WTC11 (cell line): ENCODE results near the gene LIMS2. TPM values are rescaled to one million over a fixed set of nuclear protein-coding genes. Genes with fewer than 3 reads are reported as not detected.

Experiments used
- ATAC-seq: fragments of 200-7000 bp; cut with Tn5 transposase; 2 replicates; pipeline ENCODE4 v1.10.0; 2021; ENCODE audit warnings: mild to moderate bottlenecking, moderate library complexity
- CTCF ChIA-PET: fragments of 300-600 bp; sonication (Branson Sonifier 250); formaldehyde crosslinking; loops from one replicate; lab custom pipeline; 2021; ENCODE audit warnings: antibody characterized with exemption; lab: Charles Lee
- POLR2A ChIA-PET: fragments of 350-600 bp; sonication (Branson Sonifier 250); formaldehyde crosslinking; loops from one replicate; lab custom pipeline; 2021; ENCODE audit warnings: antibody characterized with exemption; lab: Charles Lee
- DNase-seq: peaks from one replicate; pipeline ENCODE4 v3.0.0; 2021; ENCODE audit warnings: low spot score
- H3K27ac Mint-ChIP-seq: 2 replicates; pipeline ENCODE4 v1.8.0; 2021; ENCODE audit warnings: mixed read lengths
- H3K27me3 Mint-ChIP-seq: 2 replicates; pipeline ENCODE4 v1.8.0; 2021; ENCODE audit warnings: low read depth, mild to moderate bottlenecking, moderate library complexity, mixed read lengths
- H3K36me3 Mint-ChIP-seq: 2 replicates; pipeline ENCODE4 v1.8.0; 2021; ENCODE audit warnings: mixed read lengths
- H3K4me1 Mint-ChIP-seq: 2 replicates; pipeline ENCODE4 v1.8.0; 2022; ENCODE audit warnings: mixed read lengths
- H3K4me3 Mint-ChIP-seq: 2 replicates; pipeline ENCODE4 v1.8.0; 2021; ENCODE audit warnings: mild to moderate bottlenecking, moderate library complexity, mixed read lengths
- H3K9me3 Mint-ChIP-seq: 2 replicates; pipeline ENCODE4 v1.8.0; 2021; ENCODE audit warnings: mixed read lengths
- ATF1 ChIP-seq: sonication (generic); formaldehyde crosslinking; IDR thresholded peaks from 2 replicates; pipeline ENCODE4 v1.8.1; 2023; ENCODE audit warnings: mild to moderate bottlenecking, moderate library complexity, missing genetic modification reagents
- ELF4 ChIP-seq: sonication (generic); formaldehyde crosslinking; IDR thresholded peaks from 2 replicates; pipeline ENCODE4 v1.8.1; 2022; ENCODE audit warnings: low read depth, mild to moderate bottlenecking, moderate library complexity, missing genetic modification reagents
- ESRRA ChIP-seq: sonication (generic); formaldehyde crosslinking; IDR thresholded peaks from 2 replicates; pipeline ENCODE4 v1.8.1; 2022; ENCODE audit warnings: mild to moderate bottlenecking, missing genetic modification reagents, borderline replicate concordance
- JUN ChIP-seq: sonication (generic); formaldehyde crosslinking; IDR thresholded peaks from 2 replicates; pipeline ENCODE4 v1.8.0; 2023; ENCODE audit warnings: mild to moderate bottlenecking, missing genetic modification reagents
- NFE2L1 ChIP-seq: sonication (generic); formaldehyde crosslinking; IDR thresholded peaks from 2 replicates; pipeline ENCODE4 v1.8.1; 2023; ENCODE audit warnings: missing genetic modification reagents
- NFYB ChIP-seq: sonication (generic); formaldehyde crosslinking; conservative IDR thresholded peaks from 2 replicates; pipeline ENCODE4 v1.8.0; 2022; ENCODE audit warnings: low read depth, missing genetic modification reagents
- SMAD3 ChIP-seq: sonication (generic); formaldehyde crosslinking; IDR thresholded peaks from 2 replicates; pipeline ENCODE4 v1.8.0; 2022; ENCODE audit warnings: missing genetic modification reagents, mild to moderate bottlenecking, borderline replicate concordance
- SOX15 ChIP-seq: fragments of 250-450 bp; sonication (Bioruptor Pico); IDR thresholded peaks from 2 replicates; pipeline ENCODE4 v1.9.0; 2021; ENCODE audit warnings: mild to moderate bottlenecking
- TEAD1 ChIP-seq: sonication (generic); formaldehyde crosslinking; IDR thresholded peaks from 2 replicates; pipeline ENCODE4 v1.8.0; 2022; ENCODE audit warnings: mild to moderate bottlenecking, missing genetic modification reagents
- TEAD4 ChIP-seq: sonication (generic); formaldehyde crosslinking; IDR thresholded peaks from 2 replicates; pipeline ENCODE4 v1.8.0; 2022; ENCODE audit warnings: mild to moderate bottlenecking, missing genetic modification reagents
- ZBTB21 ChIP-seq: sonication (generic); formaldehyde crosslinking; IDR thresholded peaks from 2 replicates; pipeline ENCODE4 v1.8.1; 2023; ENCODE audit warnings: mild to moderate bottlenecking, missing genetic modification reagents, borderline replicate concordance
- ZNF138 ChIP-seq: sonication (generic); formaldehyde crosslinking; conservative IDR thresholded peaks from 2 replicates; pipeline ENCODE4 v1.8.1; 2022; ENCODE audit warnings: mild to moderate bottlenecking, moderate library complexity, missing genetic modification reagents
- ZNF423 ChIP-seq: fragments of 250-450 bp; sonication (Bioruptor Pico); IDR thresholded peaks from 2 replicates; pipeline ENCODE4 v2.1.2; 2022; ENCODE audit warnings: mild to moderate bottlenecking, moderate library complexity
- ZNF671 ChIP-seq: fragments of 250-450 bp; sonication (Bioruptor Pico); IDR thresholded peaks from 2 replicates; pipeline ENCODE4 v1.8.0; 2021; ENCODE audit warnings: mild to moderate bottlenecking
- total RNA-seq: library from RNA; stranded (reverse); gene quantifications from 3 replicates; pipeline ENCODE4 v1.2.3, GENCODE V29; 2021
- TF ChIP-seq, protein P1 (sequence below): sonication (generic); formaldehyde crosslinking; IDR thresholded peaks from 2 replicates; pipeline ENCODE4 v1.8.1; 2022; ENCODE audit warnings: low read depth, mild to moderate bottlenecking, moderate library complexity, missing genetic modification reagents, borderline replicate concordance
- TF ChIP-seq, protein P2 (sequence below): sonication (generic); formaldehyde crosslinking; IDR thresholded peaks from 2 replicates; pipeline ENCODE4 v1.8.0; 2022; ENCODE audit warnings: mild to moderate bottlenecking, missing genetic modification reagents
- TF ChIP-seq, protein P3 (sequence below): fragments of 200-600 bp; IDR thresholded peaks from 2 replicates; pipeline ENCODE4 v1.8.0; 2022; ENCODE audit warnings: antibody characterized with exemption
- TF ChIP-seq, protein P4 (sequence below): fragments of 250-450 bp; sonication (Bioruptor Pico); conservative IDR thresholded peaks from 2 replicates; pipeline ENCODE4 v1.9.0; 2021; ENCODE audit warnings: mild to moderate bottlenecking
- TF ChIP-seq, protein P5 (sequence below): sonication (generic); formaldehyde crosslinking; IDR thresholded peaks from 2 replicates; pipeline ENCODE4 v1.8.1; 2023; ENCODE audit warnings: mild to moderate bottlenecking, missing genetic modification reagents
- TF ChIP-seq, protein P6 (sequence below): sonication (generic); formaldehyde crosslinking; IDR thresholded peaks from 2 replicates; pipeline ENCODE4 v1.8.1; 2023; ENCODE audit warnings: mild to moderate bottlenecking, missing genetic modification reagents
- TF ChIP-seq, protein P7 (sequence below): sonication (generic); formaldehyde crosslinking; IDR thresholded peaks from 2 replicates; pipeline ENCODE4 v1.8.1; 2022; ENCODE audit warnings: low read depth, missing genetic modification reagents, borderline replicate concordance

Gene LIMS2
- total RNA-seq, 1 experiment from 2014 or later, result 2.4 TPM

DNA sequence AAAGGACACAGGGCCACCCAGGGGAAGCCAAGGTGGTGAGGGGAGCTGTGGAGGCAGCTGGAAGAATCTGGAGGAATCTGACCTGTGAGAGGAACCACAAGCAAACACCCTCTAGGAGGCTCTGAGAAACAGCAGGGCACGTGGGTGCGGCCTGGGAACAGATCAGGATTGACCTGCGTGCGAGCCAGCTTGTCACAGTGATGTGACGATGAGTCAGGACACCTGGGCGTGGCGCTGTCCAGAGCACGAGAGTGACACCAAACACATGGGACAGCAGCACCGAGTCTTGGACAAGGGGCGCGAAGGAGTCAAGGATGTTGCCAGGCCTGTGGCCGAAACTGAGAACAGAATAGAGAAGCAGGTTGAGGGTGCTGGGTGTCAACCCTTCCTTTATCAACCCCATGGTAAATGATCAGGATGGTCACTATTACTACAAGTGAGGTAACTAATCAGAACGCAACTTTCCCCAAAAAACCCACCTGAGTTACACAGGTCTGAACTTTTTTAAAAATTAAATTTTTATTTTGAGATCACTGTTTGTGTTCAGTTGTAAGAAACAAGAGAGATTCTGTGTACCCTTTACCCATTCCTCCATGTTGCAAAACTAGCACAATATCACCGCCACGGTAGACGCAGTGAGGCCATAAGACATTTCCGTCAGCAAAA, 25.3 kb upstream of the LIMS2 start (continued):
- no peak for TF ChIP-seq ZNF138 (CRISPR knock-in tag)
- TF ChIP-seq TEAD1 (CRISPR knock-in tag), result peak; percentile 43; the same call in 1 of the 2 replicates
- TF ChIP-seq, protein P1, sequence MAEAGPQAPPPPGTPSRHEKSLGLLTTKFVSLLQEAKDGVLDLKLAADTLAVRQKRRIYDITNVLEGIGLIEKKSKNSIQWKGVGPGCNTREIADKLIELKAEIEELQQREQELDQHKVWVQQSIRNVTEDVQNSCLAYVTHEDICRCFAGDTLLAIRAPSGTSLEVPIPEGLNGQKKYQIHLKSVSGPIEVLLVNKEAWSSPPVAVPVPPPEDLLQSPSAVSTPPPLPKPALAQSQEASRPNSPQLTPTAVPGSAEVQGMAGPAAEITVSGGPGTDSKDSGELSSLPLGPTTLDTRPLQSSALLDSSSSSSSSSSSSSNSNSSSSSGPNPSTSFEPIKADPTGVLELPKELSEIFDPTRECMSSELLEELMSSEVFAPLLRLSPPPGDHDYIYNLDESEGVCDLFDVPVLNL (CRISPR knock-in tag), result no peak
- TF ChIP-seq, protein P2, sequence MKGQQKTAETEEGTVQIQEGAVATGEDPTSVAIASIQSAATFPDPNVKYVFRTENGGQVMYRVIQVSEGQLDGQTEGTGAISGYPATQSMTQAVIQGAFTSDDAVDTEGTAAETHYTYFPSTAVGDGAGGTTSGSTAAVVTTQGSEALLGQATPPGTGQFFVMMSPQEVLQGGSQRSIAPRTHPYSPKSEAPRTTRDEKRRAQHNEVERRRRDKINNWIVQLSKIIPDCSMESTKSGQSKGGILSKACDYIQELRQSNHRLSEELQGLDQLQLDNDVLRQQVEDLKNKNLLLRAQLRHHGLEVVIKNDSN (CRISPR knock-in tag), result peak; percentile 47
- no peak for TF ChIP-seq SOX15 (CRISPR knock-in tag)
- no peak for TF ChIP-seq ZBTB21 (CRISPR knock-in tag)
- TF ChIP-seq NFE2L1 (CRISPR knock-in tag), result no peak
- TF ChIP-seq, protein P3, sequence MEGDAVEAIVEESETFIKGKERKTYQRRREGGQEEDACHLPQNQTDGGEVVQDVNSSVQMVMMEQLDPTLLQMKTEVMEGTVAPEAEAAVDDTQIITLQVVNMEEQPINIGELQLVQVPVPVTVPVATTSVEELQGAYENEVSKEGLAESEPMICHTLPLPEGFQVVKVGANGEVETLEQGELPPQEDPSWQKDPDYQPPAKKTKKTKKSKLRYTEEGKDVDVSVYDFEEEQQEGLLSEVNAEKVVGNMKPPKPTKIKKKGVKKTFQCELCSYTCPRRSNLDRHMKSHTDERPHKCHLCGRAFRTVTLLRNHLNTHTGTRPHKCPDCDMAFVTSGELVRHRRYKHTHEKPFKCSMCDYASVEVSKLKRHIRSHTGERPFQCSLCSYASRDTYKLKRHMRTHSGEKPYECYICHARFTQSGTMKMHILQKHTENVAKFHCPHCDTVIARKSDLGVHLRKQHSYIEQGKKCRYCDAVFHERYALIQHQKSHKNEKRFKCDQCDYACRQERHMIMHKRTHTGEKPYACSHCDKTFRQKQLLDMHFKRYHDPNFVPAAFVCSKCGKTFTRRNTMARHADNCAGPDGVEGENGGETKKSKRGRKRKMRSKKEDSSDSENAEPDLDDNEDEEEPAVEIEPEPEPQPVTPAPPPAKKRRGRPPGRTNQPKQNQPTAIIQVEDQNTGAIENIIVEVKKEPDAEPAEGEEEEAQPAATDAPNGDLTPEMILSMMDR, result no peak
- TF ChIP-seq NFYB (CRISPR knock-in tag), result no peak
- TF ChIP-seq SMAD3 (CRISPR knock-in tag), result peak; percentile 32; the same call in 1 of the 2 replicates
- no peak for TF ChIP-seq ELF4 (CRISPR knock-in tag)
- no peak for TF ChIP-seq TEAD4
- TF ChIP-seq ZNF671 (CRISPR knock-in tag), result no peak
- TF ChIP-seq, protein P4, sequence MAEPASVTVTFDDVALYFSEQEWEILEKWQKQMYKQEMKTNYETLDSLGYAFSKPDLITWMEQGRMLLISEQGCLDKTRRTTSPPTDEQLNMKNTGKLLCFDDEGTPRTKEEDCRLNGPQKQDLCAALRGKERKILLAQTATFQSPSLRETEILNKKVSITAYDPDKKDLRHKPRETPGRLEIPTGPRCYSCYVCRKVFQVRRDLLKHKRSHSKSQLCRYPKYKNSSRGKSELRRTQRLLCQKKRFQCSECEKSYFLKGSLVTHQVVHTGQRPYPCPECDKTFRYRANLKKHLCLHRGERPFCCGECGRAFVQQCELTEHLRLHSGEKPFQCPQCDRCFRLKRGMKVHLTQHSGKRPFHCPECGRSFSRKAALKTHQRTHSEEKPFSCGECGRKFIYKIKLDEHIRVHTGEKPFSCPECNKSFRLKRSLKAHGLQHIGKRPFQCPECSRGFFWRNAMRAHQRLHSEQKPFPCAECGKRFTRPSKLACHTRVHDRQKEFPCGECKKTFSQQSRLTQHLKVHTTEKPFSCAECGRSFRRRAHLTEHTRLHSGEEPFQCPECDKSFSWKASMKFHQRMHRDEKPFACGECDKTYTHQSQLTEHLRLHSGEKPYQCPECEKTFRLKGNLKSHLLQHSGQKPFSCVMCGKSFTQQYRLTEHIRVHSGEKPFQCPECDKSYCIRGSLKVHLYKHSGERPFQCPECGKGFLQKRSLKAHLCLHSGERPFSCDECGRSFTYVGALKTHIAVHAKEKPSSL (CRISPR knock-in tag), result no peak

DNA sequence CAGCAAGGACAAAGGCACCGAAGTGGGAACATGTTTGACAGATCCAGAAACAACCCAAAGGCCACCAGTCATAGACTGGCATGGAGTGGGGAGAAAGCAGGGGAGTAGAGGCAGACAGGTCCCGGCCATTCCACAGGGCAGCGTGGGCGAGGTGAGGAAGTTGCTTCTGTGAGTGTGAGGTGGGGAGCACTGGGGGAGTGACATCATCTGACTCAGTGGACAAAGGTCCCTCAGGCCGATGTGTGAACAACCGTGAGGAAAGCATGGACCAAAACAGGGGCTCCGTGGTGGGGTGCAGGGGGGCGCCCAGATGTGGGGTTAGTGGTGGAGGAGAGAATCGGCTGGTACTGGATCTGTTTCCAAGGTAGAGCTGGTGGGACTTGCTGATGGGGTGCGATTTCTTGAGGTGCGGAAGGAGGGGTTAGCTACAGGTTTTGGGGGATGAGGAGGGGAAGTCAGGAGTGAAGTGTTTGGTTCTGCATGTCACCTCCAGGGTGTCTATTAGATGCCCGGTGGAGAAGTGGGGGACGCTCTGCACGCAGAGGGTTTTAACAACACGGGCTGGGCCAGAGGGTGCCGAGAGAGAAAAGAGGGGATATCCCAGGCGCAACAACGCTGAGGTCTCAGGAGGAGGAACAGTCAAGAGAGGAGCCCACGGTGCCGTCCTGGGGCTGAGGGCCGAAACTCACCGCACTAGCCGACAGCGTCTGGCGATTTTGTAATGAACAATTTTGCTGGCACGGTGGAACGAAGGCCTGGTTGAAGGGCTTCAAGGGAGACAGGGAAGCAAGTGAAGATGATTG, 23.4 kb upstream of the LIMS2 start:
- Mint-ChIP-seq H3K27ac (no peak overlapping the region), H3K4me3 (no peak overlapping the region), H3K27me3 (peaks cover 44% of the 10 kb centered on the region), H3K36me3 (no peaks in the 10 kb centered on the region; the same call in none of the 2 replicates), H3K9me3 (no peaks in the 10 kb centered on the region), H3K4me1 (peaks cover 26% of the 10 kb centered on the region)
- TF ChIP-seq, protein P5, sequence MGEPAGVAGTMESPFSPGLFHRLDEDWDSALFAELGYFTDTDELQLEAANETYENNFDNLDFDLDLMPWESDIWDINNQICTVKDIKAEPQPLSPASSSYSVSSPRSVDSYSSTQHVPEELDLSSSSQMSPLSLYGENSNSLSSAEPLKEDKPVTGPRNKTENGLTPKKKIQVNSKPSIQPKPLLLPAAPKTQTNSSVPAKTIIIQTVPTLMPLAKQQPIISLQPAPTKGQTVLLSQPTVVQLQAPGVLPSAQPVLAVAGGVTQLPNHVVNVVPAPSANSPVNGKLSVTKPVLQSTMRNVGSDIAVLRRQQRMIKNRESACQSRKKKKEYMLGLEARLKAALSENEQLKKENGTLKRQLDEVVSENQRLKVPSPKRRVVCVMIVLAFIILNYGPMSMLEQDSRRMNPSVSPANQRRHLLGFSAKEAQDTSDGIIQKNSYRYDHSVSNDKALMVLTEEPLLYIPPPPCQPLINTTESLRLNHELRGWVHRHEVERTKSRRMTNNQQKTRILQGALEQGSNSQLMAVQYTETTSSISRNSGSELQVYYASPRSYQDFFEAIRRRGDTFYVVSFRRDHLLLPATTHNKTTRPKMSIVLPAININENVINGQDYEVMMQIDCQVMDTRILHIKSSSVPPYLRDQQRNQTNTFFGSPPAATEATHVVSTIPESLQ, result no peak
- TF ChIP-seq, protein P3, result no peak
- TF ChIP-seq, protein P6, sequence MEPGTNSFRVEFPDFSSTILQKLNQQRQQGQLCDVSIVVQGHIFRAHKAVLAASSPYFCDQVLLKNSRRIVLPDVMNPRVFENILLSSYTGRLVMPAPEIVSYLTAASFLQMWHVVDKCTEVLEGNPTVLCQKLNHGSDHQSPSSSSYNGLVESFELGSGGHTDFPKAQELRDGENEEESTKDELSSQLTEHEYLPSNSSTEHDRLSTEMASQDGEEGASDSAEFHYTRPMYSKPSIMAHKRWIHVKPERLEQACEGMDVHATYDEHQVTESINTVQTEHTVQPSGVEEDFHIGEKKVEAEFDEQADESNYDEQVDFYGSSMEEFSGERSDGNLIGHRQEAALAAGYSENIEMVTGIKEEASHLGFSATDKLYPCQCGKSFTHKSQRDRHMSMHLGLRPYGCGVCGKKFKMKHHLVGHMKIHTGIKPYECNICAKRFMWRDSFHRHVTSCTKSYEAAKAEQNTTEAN, result no peak
- no peak for TF ChIP-seq JUN (CRISPR knock-in tag)
- TF ChIP-seq, protein P7, sequence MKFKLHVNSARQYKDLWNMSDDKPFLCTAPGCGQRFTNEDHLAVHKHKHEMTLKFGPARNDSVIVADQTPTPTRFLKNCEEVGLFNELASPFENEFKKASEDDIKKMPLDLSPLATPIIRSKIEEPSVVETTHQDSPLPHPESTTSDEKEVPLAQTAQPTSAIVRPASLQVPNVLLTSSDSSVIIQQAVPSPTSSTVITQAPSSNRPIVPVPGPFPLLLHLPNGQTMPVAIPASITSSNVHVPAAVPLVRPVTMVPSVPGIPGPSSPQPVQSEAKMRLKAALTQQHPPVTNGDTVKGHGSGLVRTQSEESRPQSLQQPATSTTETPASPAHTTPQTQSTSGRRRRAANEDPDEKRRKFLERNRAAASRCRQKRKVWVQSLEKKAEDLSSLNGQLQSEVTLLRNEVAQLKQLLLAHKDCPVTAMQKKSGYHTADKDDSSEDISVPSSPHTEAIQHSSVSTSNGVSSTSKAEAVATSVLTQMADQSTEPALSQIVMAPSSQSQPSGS (CRISPR knock-in tag), result no peak
- no peak for TF ChIP-seq ZNF423 (CRISPR knock-in tag)
- TF ChIP-seq ESRRA (CRISPR knock-in tag), result no peak
- TF ChIP-seq ATF1, result no peak
- ATAC-seq, result no peak
- POLR2A ChIA-PET, result no interaction called here
- CTCF ChIA-PET, result interaction anchor here (0.6 to 4.7 kb wide), 3 partner anchors 23 to 107 kb away, joined by 3 to 35 read pairs (median 8); partner anchors contain the start of gene LIMS2
- no peak for DNase-seq
